ENCODE results near the gene FMR1NB.
A peak's percentile ranks its signal among the peaks of the same experiment; 100 is the strongest.

FMR1NB gene

DNA sequence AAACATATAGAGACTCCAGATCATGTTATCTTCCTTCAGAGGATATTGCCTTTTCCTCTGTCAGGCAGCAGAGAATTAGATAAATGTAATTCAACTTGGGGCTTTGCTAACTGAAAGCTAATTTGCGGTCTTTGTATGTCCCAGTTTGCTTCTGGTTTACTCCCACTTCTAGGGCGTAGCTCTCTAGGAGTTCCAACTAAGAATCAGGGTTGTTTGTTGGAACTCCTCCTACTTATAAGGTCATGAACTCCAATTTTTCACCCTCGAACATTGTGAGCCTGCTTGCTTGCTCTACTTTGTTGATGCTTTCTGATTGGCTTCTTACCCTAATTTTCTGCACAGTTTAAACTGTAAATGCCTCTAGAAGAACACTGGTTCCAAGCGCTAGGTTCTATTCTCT, 66.1 kb downstream of the FMR1NB start:
- H3K36me3 ChIP-seq (ENCODE audit: insufficient read depth, low read length): no peaks in the 10 kb centered on the region
- ATAC-seq (ENCODE audit: insufficient read depth, low read depth): no peak

GRCh38 chrX:148049441-148049840, 68.3 kb downstream of the FMR1NB start:
- no peak overlapping the region for H3K4me2 ChIP-seq (ENCODE audit: insufficient read depth, low read length)
- TF ChIP-seq EZH2 (IDR thresholded peaks at IDR 0.05; ENCODE audit: borderline replicate concordance, low read depth, low read length, severe bottlenecking) (no peak), CTCF (IDR thresholded peaks at IDR 0.05; ENCODE audit: borderline replicate concordance, extremely low read depth, low read length, poor library complexity, severe bottlenecking) (peak; percentile 63)
- no peak overlapping the region for H3K4me3 ChIP-seq (ENCODE audit: low read depth in 1 of 2, low read length in 2 of 2)
- ATAC-seq (ENCODE audit: insufficient read depth, low read depth): peak; percentile 59
- no peak overlapping the region for H3K27ac ChIP-seq (ENCODE audit: low read length)
- peaks cover 6% of the 10 kb centered on the region; the same call in 1 of the 2 replicates for H3K4me1 ChIP-seq (ENCODE audit: insufficient read depth, low read length)
- H3K27me3 ChIP-seq (ENCODE audit: insufficient read depth, low read length, poor library complexity): no peaks in the 10 kb centered on the region
- H4K20me1 ChIP-seq (ENCODE audit: insufficient read depth, low read length): no peaks in the 10 kb centered on the region
- peak overlapping the region; percentile 38; the same call in 1 of the 2 replicates for H2AFZ ChIP-seq (ENCODE audit: low read depth, low read length)
- no peaks in the 10 kb centered on the region for H3K79me2 ChIP-seq (ENCODE audit: insufficient read depth, low read length)
- peak; percentile 12 for DNase-seq
- H3K36me3 ChIP-seq (ENCODE audit: insufficient read depth, low read length): no peaks in the 10 kb centered on the region
- no peaks in the 10 kb centered on the region for H3K9me3 ChIP-seq (ENCODE audit: insufficient read depth, low read length, severe bottlenecking)
- H3K9ac ChIP-seq (ENCODE audit: low read depth, low read length): no peak overlapping the region

More for the DNA sequence above, 66.1 kb downstream of the FMR1NB start:
- DNase-seq: no peak
- no peaks in the 10 kb centered on the region for H3K79me2 ChIP-seq (ENCODE audit: insufficient read depth, low read length)
- H2AFZ ChIP-seq (ENCODE audit: low read depth, low read length): no peak overlapping the region
- H4K20me1 ChIP-seq (ENCODE audit: insufficient read depth, low read length): no peaks in the 10 kb centered on the region
- no peaks in the 10 kb centered on the region for H3K27me3 ChIP-seq (ENCODE audit: insufficient read depth, low read length, poor library complexity)
- H3K4me2 ChIP-seq (ENCODE audit: insufficient read depth, low read length): no peak overlapping the region
- no peak overlapping the region for H3K9ac ChIP-seq (ENCODE audit: low read depth, low read length)
- TF ChIP-seq CTCF (IDR thresholded peaks at IDR 0.05; ENCODE audit: borderline replicate concordance, extremely low read depth, low read length, poor library complexity, severe bottlenecking): no peak
- TF ChIP-seq EZH2 (IDR thresholded peaks at IDR 0.05; ENCODE audit: borderline replicate concordance, low read depth, low read length, severe bottlenecking): no peak
- H3K27ac ChIP-seq (ENCODE audit: low read length): no peak overlapping the region
- H3K4me3 ChIP-seq (ENCODE audit: low read depth in 1 of 2, low read length in 2 of 2): no peak overlapping the region
- no peaks in the 10 kb centered on the region for H3K9me3 ChIP-seq (ENCODE audit: insufficient read depth, low read length, severe bottlenecking)
- peaks cover 6% of the 10 kb centered on the region; the same call in 1 of the 2 replicates for H3K4me1 ChIP-seq (ENCODE audit: insufficient read depth, low read length)

DNA sequence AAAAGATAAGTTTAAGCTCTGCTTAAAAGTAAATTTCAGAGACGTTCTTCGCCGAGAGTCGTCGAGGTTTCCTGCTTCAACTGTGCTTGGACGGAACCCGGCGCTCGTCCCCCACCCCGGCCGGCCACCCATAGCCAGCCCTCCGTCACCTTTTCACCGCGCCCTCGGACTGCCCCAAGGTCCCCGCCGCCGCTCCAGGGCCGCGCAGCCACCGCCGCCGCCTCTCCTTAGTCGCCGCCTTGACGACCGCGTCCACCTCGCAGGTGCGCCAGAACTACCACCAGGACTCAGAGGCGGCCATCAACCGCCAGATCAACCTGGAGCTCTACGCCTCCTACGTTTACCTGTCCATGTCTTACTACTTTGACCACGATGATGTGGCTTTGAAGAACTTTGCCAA, 70.8 kb downstream of the FMR1NB start:
- DNase-seq (no peak), ATAC-seq (ENCODE audit: insufficient read depth, low read depth) (no peak)
- Histone ChIP-seq H3K27me3 (ENCODE audit: insufficient read depth, low read length, poor library complexity) (no peaks in the 10 kb centered on the region), H2AFZ (ENCODE audit: low read depth, low read length) (no peak overlapping the region), H3K4me1 (ENCODE audit: insufficient read depth, low read length) (peaks cover 4% of the 10 kb centered on the region; the same call in 1 of the 2 replicates), H3K9ac (ENCODE audit: low read depth, low read length) (no peak overlapping the region), H3K9me3 (ENCODE audit: insufficient read depth, low read length, severe bottlenecking) (no peaks in the 10 kb centered on the region), H4K20me1 (ENCODE audit: insufficient read depth, low read length) (no peaks in the 10 kb centered on the region), H3K36me3 (ENCODE audit: insufficient read depth, low read length) (no peaks in the 10 kb centered on the region), H3K27ac (ENCODE audit: low read length) (no peak overlapping the region), H3K4me2 (ENCODE audit: insufficient read depth, low read length) (no peak overlapping the region), H3K4me3 (ENCODE audit: low read depth in 1 of 2, low read length in 2 of 2) (no peak overlapping the region), H3K79me2 (ENCODE audit: insufficient read depth, low read length) (no peaks in the 10 kb centered on the region)
- no peak for TF ChIP-seq CTCF (IDR thresholded peaks at IDR 0.05; ENCODE audit: borderline replicate concordance, extremely low read depth, low read length, poor library complexity, severe bottlenecking)
- no peak for TF ChIP-seq EZH2 (IDR thresholded peaks at IDR 0.05; ENCODE audit: borderline replicate concordance, low read depth, low read length, severe bottlenecking)

GRCh38 chrX:148067285-148067684, 86.1 kb downstream of the FMR1NB start:
- TF ChIP-seq EZH2 (IDR thresholded peaks at IDR 0.05; ENCODE audit: borderline replicate concordance, low read depth, low read length, severe bottlenecking): no peak
- no peak for TF ChIP-seq CTCF (IDR thresholded peaks at IDR 0.05; ENCODE audit: borderline replicate concordance, extremely low read depth, low read length, poor library complexity, severe bottlenecking)
- no peak for DNase-seq
- Histone ChIP-seq H2AFZ (ENCODE audit: low read depth, low read length) (no peak overlapping the region), H3K9me3 (ENCODE audit: insufficient read depth, low read length, severe bottlenecking) (no peaks in the 10 kb centered on the region), H3K27me3 (ENCODE audit: insufficient read depth, low read length, poor library complexity) (no peaks in the 10 kb centered on the region), H3K4me3 (ENCODE audit: low read depth in 1 of 2, low read length in 2 of 2) (no peak overlapping the region), H3K9ac (ENCODE audit: low read depth, low read length) (no peak overlapping the region), H4K20me1 (ENCODE audit: insufficient read depth, low read length) (no peaks in the 10 kb centered on the region), H3K4me2 (ENCODE audit: insufficient read depth, low read length) (no peak overlapping the region), H3K36me3 (ENCODE audit: insufficient read depth, low read length) (no peaks in the 10 kb centered on the region), H3K4me1 (ENCODE audit: insufficient read depth, low read length) (no peaks in the 10 kb centered on the region), H3K79me2 (ENCODE audit: insufficient read depth, low read length) (no peaks in the 10 kb centered on the region), H3K27ac (ENCODE audit: low read length) (no peak overlapping the region)
- ATAC-seq (ENCODE audit: insufficient read depth, low read depth): no peak
